ENCODE data around the gene JMJD8. TPM values are rescaled to one million over a fixed set of nuclear protein-coding genes. Genes with fewer than 3 reads are reported as not detected.

The JMJD8 gene
- total and polyA plus RNA-seq, 10 of the 15 experiments (the other 5 are each of a cell fraction or from before 2014, with no cell fraction given), result 1.00 to 50.4 (median 30.7) TPM

- POLR2A ChIA-PET, result no interaction called here
- DNase-seq (ENCODE audit: low read depth, low spot score), result no peak
- SMC1A ChIA-PET (ENCODE audit: uncharacterized antibody, unreplicated experiment), result interaction anchor here (1.5 kb wide), 1 partner anchor 21 kb away, joined by 3 read pairs; no protein-coding TSS in a partner anchor
- H3K27ac ChIP-seq (ENCODE audit: control insufficient read depth, insufficient read depth), result no peak overlapping the region
- WGBS (ENCODE audit: insufficient coverage, insufficient replicate concordance, low lambda C conversion rate, missing lambda C conversion rate), result 93% methylated on average over 34 of the region's 34 CpGs
- no peaks in the 10 kb centered on the region for H3K9me3 ChIP-seq (replicated peaks; ENCODE audit: control insufficient read depth, insufficient read depth, low read length)
- intact Hi-C loops (cut with micrococcal nuclease; ENCODE audit: unreplicated experiment) (no loop called here), in situ Hi-C loops (cut with MboI) (no loop called here)
- CTCF ChIA-PET, result interaction anchor here (1.3 kb wide), 1 partner anchor 13 kb away, joined by 4 read pairs; the partner anchor contains the start of gene ANTKMT
- peak; percentile 19; the same call in 1 of the 3 replicates for ATAC-seq
- peaks cover 35% of the 10 kb centered on the region for H3K4me1 ChIP-seq (ENCODE audit: control insufficient read depth, insufficient read depth, low read length)
- RAD21 ChIA-PET (ENCODE audit: unreplicated experiment), result no interaction called here
- no peak for FAIRE-seq
- BruUV-seq (replicated peaks), result no TSS peak
- H2AFZ ChIP-seq (ENCODE audit: control insufficient read depth, low read depth, low read length), result no peak overlapping the region
- H3K36me3 ChIP-seq (ENCODE audit: control insufficient read depth in 2 of 2, insufficient read depth in 2 of 2, low read length in 1 of 2), result peaks cover 7 to 9% of the 10 kb centered on the region in 2 experiments; a peak in 3 of 4 replicates
- H3K79me2 ChIP-seq (ENCODE audit: control insufficient read depth, insufficient read depth, low read length), result peaks cover 2% of the 10 kb centered on the region
- no peak overlapping the region for H3K4me3 ChIP-seq
- H3K27me3 ChIP-seq (replicated peaks in 1 of 2; ENCODE audit: control insufficient read depth in 2 of 2, insufficient read depth in 2 of 2, low read length in 1 of 2), result no peaks in the 10 kb centered on the region
- H3K4me2 ChIP-seq (ENCODE audit: control insufficient read depth, insufficient read depth), result no peak overlapping the region
- H4K20me1 ChIP-seq (ENCODE audit: control insufficient read depth, insufficient read depth), result no peaks in the 10 kb centered on the region
- no peak overlapping the region for H3K9ac ChIP-seq (ENCODE audit: control insufficient read depth, insufficient read depth, low read length)
- TF ChIP-seq, protein P1, sequence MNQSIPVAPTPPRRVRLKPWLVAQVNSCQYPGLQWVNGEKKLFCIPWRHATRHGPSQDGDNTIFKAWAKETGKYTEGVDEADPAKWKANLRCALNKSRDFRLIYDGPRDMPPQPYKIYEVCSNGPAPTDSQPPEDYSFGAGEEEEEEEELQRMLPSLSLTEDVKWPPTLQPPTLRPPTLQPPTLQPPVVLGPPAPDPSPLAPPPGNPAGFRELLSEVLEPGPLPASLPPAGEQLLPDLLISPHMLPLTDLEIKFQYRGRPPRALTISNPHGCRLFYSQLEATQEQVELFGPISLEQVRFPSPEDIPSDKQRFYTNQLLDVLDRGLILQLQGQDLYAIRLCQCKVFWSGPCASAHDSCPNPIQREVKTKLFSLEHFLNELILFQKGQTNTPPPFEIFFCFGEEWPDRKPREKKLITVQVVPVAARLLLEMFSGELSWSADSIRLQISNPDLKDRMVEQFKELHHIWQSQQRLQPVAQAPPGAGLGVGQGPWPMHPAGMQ (IDR thresholded peaks at IDR 0.05; ENCODE audit: borderline replicate concordance), result no peak
- TF ChIP-seq E4F1 (IDR thresholded peaks at IDR 0.05; ENCODE audit: borderline replicate concordance, partially characterized antibody) (no peak), ZNF384 (IDR thresholded peaks at IDR 0.05; ENCODE audit: borderline replicate concordance, low read depth, low read length) (no peak), SREBF2 (IDR thresholded peaks at IDR 0.05; ENCODE audit: low read length) (no peak), SMC3 (IDR thresholded peaks at IDR 0.05; ENCODE audit: borderline replicate concordance, low read length) (no peak; the same call in 1 of the 2 replicates), CHD1 (IDR thresholded peaks at IDR 0.05; ENCODE audit: low read depth, low read length) (no peak), SREBF1 (IDR thresholded peaks at IDR 0.05; ENCODE audit: low read length) (no peak), ZBTB33 (IDR thresholded peaks at IDR 0.05) (0 out of 2 replicates have a peak, but pooled peaks have one; percentile 52), ATF7 (IDR thresholded peaks at IDR 0.05; ENCODE audit: low read depth) (no peak), SIN3A (IDR thresholded peaks at IDR 0.05; ENCODE audit: low read depth, low read length) (no peak), YY1 (IDR thresholded peaks at IDR 0.05; ENCODE audit: low read depth, low read length) (no peak), RCOR1 (conservative IDR thresholded peaks at IDR 0.05; ENCODE audit: low read depth, low read length) (no peak), DPF2 (IDR thresholded peaks at IDR 0.05) (no peak), JUND (IDR thresholded peaks at IDR 0.05; ENCODE audit: low read depth, low read length) (no peak), KDM1A (IDR thresholded peaks at IDR 0.05; ENCODE audit: borderline replicate concordance) (no peak)
- TF ChIP-seq, protein P2, sequence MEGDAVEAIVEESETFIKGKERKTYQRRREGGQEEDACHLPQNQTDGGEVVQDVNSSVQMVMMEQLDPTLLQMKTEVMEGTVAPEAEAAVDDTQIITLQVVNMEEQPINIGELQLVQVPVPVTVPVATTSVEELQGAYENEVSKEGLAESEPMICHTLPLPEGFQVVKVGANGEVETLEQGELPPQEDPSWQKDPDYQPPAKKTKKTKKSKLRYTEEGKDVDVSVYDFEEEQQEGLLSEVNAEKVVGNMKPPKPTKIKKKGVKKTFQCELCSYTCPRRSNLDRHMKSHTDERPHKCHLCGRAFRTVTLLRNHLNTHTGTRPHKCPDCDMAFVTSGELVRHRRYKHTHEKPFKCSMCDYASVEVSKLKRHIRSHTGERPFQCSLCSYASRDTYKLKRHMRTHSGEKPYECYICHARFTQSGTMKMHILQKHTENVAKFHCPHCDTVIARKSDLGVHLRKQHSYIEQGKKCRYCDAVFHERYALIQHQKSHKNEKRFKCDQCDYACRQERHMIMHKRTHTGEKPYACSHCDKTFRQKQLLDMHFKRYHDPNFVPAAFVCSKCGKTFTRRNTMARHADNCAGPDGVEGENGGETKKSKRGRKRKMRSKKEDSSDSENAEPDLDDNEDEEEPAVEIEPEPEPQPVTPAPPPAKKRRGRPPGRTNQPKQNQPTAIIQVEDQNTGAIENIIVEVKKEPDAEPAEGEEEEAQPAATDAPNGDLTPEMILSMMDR (IDR thresholded peaks at IDR 0.05 in 2 of 3, conservative IDR thresholded peaks at IDR 0.05 in 1 of 3; ENCODE audit: control insufficient read depth in 2 of 3, extremely low read depth in 1 of 3, insufficient read depth in 1 of 3, low read depth in 3 of 3, low read length in 3 of 3), result peak; percentile 26 to 63 (median 30); a peak in 4 of 6 replicates
These were observed 49.5 kb upstream of the JMJD8 start for GRCh38 chr16:733382-734207.
